NB4 (cell line): ENCODE results near the gene AGBL1.

Experiments used
- CTCF ChIP-seq: IDR thresholded peaks from one replicate; pipeline ENCODE4 v1.5.1; 2012; ENCODE audit warnings: low read depth, low read length
- POLR2A ChIP-seq: IDR thresholded peaks from 2 replicates; pipeline ENCODE4 v1.6.1; 2011; ENCODE audit warnings: mild to moderate bottlenecking; ENCODE audit not compliant: insufficient read length; ENCODE audit errors: extremely low read depth
- TF ChIP-seq, protein P1 (sequence below): IDR thresholded peaks from 2 replicates; pipeline ENCODE4 v1.6.1; 2011; ENCODE audit warnings: low read depth, low read length

DNA sequence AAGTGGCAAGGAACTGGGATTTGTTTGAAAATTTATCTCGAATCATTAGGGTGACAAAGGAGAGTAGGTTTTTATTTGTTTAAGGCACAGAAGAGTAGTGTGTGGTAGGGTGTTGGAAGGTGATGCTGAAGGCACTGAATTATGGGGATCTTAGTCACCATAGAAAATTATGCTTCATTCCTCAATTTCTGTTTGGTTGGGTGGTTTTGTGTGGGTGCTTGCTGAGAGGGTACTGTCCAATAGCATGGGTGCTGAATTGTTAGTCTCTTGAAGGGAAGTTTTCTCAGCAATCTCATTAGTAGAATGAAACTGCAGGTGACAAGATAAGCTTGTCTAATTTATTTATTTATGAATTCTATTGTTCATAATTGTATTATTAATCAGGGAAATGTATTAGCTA is 610.9 kb downstream of the AGBL1 start:
- TF ChIP-seq CTCF, result no peak
- no peak for TF ChIP-seq POLR2A
- TF ChIP-seq, protein P1, sequence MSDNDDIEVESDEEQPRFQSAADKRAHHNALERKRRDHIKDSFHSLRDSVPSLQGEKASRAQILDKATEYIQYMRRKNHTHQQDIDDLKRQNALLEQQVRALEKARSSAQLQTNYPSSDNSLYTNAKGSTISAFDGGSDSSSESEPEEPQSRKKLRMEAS, result no peak
